ENCODE results near the gene MYOM1.
"Not testable (repeated sequence)": the region's sequence is repeated elsewhere in the genome, so short reads cannot be mapped to it uniquely, and the experiment has no call there.

MYOM1 gene

GRCh38 chr18:3086871-3087270, 132.9 kb downstream of the MYOM1 start:
- no peak for DNase-seq (ENCODE audit: low spot score)

DNA sequence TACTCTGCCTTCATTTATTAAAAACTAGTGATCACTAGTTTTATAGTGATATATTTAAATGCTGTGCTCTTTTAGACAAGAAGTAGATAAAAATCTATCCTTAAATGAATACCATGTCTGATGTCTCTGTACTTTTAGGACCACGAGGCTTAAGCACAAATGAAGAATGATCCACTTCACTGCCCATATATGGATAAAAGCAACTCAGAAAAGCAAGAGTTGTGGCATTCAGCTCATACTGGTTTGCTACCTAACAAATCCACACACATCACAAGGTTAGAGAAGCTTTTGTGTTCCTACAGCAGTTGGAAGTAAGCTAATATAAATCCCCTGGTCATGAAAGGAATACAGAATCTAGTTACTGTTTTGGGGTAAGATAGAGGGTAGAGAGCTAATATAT, 134.2 kb downstream of the MYOM1 start:
- DNase-seq (ENCODE audit: low spot score) = no peak

DNA sequence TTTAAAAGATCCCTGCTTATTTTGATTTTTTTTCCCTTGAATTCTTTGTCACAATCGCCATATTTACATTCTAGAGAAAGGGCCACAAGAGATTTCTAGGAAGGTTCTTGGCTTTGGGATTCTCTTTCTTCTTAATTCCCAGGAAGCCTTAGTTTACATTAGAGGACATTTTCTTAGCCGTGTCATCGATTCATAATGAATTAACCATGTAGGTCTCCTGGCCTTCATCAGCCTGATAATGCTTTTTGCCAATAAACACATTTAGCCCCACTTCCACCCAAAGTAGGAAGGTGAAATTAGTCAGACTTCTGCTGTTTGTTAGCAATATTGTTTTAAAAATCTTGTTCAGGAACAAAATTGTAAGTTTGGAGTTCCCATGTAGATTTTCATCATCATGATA, 135.6 kb downstream of the MYOM1 start:
- no peak for DNase-seq (ENCODE audit: low spot score)

- no peak for DNase-seq (ENCODE audit: low spot score)
These were observed 136.0 kb downstream of the MYOM1 start for GRCh38 chr18:3083766-3084165.

- no peak for DNase-seq (ENCODE audit: low spot score)
These were observed 138.2 kb downstream of the MYOM1 start for GRCh38 chr18:3081584-3081991.

DNA sequence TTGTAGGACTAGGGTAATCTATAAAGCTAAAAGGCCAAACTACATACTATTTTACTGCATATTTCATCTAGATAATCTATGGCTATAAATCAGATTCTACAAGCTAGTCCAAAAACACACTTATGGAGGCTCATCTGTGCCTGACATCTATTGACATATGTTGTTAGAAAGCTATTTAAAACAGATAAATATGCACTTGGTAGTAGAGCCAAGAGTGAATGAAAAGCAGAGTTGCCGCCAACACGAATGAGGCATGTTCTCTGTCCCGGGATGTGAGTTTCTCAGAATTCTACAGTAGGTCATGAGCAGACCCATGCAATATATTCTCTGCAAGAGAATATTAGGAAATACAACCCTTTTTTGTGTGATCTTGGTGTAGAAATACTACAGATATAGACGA, 140.1 kb downstream of the MYOM1 start:
- DNase-seq (ENCODE audit: low spot score) = no peak

GRCh38 chr18:3075491-3075890, 144.3 kb downstream of the MYOM1 start:
- no peak for DNase-seq (ENCODE audit: low spot score)

GRCh38 chr18:3074087-3074486, 145.7 kb downstream of the MYOM1 start:
- DNase-seq (ENCODE audit: low spot score) = no peak

GRCh38 chr18:3073353-3073752, 146.4 kb downstream of the MYOM1 start:
- not testable (repeated sequence) for DNase-seq (ENCODE audit: low spot score)

DNA sequence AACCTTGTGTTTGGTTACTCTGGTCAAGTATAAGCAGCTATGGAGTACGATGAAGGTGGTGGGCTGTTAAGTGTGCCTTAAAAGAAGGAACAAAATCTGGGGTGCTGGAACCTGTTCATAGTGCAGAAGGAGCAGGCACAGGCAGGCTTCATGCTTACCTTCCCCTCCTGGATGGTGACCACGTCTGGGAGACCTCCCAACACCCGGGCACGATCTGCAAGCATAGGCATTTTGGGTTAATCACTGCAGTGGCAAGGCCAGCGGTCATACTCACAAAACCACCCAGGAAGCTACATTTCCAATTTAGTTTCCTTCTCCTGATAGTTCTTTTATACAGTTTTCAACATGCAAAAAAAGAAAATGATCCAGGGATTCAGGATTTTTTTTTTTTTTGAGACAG, 148.1 kb downstream of the MYOM1 start:
- no peak for DNase-seq (ENCODE audit: low spot score)

GRCh38 chr18:3069671-3070433, 149.9 kb downstream of the MYOM1 start:
- DNase-seq (ENCODE audit: low spot score) = no peak

DNA sequence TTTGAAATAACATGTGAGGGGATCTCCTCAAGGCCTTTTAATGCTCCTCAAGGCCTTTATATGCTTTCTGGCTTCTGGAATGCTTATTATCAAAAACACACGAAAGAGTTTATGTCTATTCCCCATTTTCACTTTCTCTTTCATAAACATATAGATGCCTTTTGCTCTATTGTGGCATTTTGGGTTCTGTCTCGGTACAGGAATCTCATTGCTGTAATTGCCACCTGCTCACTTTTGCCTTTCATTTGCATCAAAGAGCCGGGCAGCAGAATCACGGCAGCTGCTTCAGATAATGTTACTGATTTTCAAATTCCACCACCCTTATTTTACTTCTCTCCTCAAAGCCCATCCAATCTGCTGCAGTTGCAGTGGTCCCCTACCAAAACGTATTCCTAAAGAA, 152.0 kb downstream of the MYOM1 start:
- DNase-seq (ENCODE audit: low spot score) = no peak

- no peak for DNase-seq (ENCODE audit: low spot score)
These were observed 152.6 kb downstream of the MYOM1 start for GRCh38 chr18:3067165-3067661.

DNA sequence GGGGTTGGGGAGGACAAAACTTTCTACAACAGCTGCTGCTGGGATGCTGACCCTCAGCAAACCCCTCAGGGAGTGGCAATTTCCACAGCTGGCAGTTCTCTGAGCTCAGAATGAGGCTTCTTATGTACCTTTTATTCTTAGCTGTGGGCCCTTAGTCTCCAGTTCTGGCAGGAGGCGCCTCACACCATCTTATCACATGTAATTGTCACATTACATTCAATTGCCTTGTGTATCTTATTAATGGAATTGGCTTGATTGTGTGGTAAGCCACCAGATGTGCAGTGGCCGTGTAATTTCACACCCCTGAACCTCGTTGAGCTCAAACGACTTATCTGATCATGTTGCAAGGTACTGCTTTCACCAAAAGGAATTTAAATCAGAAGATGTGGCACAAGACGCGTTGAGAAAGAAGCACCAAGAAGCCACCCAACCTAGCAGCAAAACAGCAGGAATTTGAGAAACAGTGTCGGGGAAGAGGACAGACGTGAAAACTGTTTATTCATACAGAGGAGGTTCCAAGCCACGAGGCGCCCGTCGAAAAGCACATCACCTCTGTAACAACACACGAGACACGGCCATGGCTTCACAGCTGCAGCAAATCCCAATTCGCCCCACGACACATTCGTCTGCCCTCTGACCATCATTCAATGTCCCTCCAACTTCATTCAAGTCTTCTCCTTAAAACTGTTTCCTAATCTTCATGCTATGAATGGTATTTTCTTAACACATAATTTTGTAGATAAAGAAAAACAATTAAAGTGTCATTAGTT, 153.2 kb downstream of the MYOM1 start:
- DNase-seq (ENCODE audit: low spot score) = no peak

DNA sequence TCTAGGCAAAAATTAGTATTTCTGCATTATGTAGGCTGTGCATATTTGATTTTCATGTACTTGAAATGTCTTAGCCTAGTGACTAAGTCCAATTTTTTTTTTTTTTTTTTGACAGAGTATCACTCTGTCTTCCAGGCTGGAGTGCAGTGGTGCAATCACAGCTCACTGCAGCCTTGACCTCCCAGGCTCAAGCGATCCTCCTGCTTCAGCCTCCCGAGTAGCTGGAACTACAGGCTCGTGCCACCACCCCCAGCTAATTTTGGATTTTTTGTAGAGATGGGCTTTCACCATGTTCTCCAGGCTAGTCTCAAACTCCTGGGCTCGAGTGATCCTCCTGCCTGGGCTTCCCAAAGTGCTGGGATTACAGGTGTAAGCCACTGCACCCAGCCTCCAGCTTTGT, 156.0 kb downstream of the MYOM1 start:
- not testable (repeated sequence) for DNase-seq (ENCODE audit: low spot score)

DNA sequence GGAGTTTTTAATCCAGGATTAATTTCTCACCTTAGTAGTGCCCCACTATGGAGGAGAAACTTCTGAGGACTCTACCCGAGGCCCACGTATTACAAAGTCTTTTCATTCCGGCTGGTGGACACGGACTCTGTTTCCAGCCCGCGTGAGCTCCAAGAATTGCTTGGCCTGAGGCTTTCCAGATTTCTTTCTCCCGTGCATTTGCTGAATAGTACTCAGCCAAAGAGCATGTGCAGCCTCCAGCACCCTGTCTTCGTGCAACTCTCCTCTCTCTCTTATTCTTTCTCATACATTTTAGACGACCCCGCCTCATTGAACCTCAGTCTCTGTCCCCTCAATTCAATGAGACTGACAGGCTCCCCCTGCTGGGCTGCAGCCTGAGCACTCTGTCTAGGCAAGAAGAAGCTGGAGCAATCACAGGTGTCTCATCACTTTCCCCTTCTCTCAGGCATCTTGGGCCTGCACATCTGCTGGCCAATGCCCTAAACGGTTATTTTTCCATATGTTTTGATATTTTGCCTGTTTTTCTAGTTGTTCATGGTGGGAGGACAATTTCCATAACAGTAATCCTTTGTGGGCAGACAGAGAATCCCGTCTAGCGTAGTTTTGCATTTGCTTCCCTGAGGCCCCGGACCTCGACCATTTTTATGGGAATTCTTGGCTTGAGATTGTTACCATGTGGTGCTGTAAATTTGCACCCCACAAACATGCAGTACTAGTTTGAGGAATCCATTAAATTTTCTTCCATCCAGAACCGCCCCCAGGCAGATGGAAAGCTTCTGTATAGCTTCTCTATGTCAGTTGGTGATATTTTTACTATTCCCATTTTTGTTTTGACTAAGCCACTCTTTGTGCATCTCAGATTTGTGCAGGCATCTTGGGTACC, 156.7 kb downstream of the MYOM1 start:
- DNase-seq (ENCODE audit: low spot score) = peak; percentile 49

- DNase-seq (ENCODE audit: low spot score) = no peak
These were observed 158.0 kb downstream of the MYOM1 start for GRCh38 chr18:3061581-3062312.

- DNase-seq (ENCODE audit: low spot score) = no peak
These were observed 158.8 kb downstream of the MYOM1 start for GRCh38 chr18:3060667-3061580.

DNA sequence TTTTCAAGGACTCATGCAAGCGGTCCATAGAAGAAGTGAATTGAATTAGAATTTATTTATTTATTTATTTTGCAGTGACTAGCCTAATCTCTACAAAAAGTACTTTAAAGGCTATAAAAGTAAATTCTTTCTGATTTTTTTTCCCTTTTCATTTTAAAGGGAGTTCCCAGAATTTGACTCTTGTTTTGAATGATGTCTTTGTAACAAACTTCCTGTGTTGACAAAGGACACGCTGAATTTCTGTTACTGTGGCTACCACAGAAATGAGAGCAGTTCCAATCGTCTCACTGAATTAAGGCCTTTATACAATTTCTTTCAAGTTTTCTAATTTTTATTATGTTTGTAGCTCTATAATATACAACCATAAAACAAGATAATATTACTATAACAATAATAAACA, 160.5 kb downstream of the MYOM1 start:
- no peak for DNase-seq (ENCODE audit: low spot score)

- DNase-seq (ENCODE audit: low spot score) = no peak
These were observed 161.2 kb downstream of the MYOM1 start for GRCh38 chr18:3058328-3059191.
